Panc1 (cell line): ENCODE measurements around the gene SLC35D3. TPM values are rescaled to one million over a fixed set of nuclear protein-coding genes. Genes with fewer than 3 reads are reported as not detected.

Experiments used
- ATAC-seq: fragments of 200-7000 bp; cut with Tn5 transposase; 2 replicates; pipeline ENCODE4 v1.9.1; 2020; ENCODE audit warnings: mild to moderate bottlenecking, moderate library complexity
- BruUV-seq: library from RNA; stranded (reverse); fragments of 400-500 nt; replicated peaks from 2 replicates; lab custom pipeline; 2021; lab: Mats Ljungman, UMichigan
- CTCF ChIA-PET: fragments of 300-600 bp; sonication (Branson Sonifier 250); formaldehyde crosslinking; loops from one replicate; lab custom pipeline; 2022; ENCODE audit warnings: antibody characterized with exemption; lab: Charles Lee
- POLR2A ChIA-PET: fragments of 300-600 bp; sonication (Branson Sonifier 250); formaldehyde crosslinking; loops from one replicate; lab custom pipeline; 2022; ENCODE audit warnings: antibody characterized with exemption; lab: Charles Lee
- DNase-seq: peaks from one replicate; pipeline ENCODE4 v3.0.0-alpha.2; 2010; ENCODE audit warnings: low read depth, low spot score
- H3K27ac ChIP-seq: 2 replicates; pipeline ENCODE4 v1.5.1; 2011; ENCODE audit warnings: mild to moderate bottlenecking, low read length, inconsistent platforms
- H3K27me3 ChIP-seq: fragments of 200-500 bp; sonication (Bioruptor generic); 2 replicates; pipeline ENCODE4 v1.6.0; 2014; ENCODE audit warnings: low read length, inconsistent platforms; ENCODE audit not compliant: control insufficient read depth, insufficient read depth
- H3K36me3 ChIP-seq: fragments of 200-500 bp; sonication (Bioruptor generic); 2 replicates; pipeline ENCODE4 v1.5.1; 2014; ENCODE audit warnings: inconsistent platforms, mild to moderate bottlenecking, low read length, moderate library complexity; ENCODE audit not compliant: control insufficient read depth, insufficient read depth
- H3K4me1 ChIP-seq: 2 replicates; pipeline ENCODE4 v1.5.1; 2011; ENCODE audit warnings: inconsistent platforms, mild to moderate bottlenecking, low read length, moderate library complexity; ENCODE audit not compliant: control insufficient read depth, insufficient read depth
- H3K4me3 ChIP-seq, 2 experiments: 2 replicates each; pipeline ENCODE4 v1.5.1; 2011 to 2012; ENCODE audit warnings: low read depth in 2 of 2, low read length in 2 of 2, mild to moderate bottlenecking in 2 of 2, inconsistent platforms in 1 of 2, moderate library complexity in 1 of 2
- H3K9me3 ChIP-seq: fragments of 200-500 bp; sonication (Bioruptor generic); 2 replicates; pipeline ENCODE4 v1.5.1; 2014; ENCODE audit warnings: low read depth, mild to moderate bottlenecking, inconsistent platforms, low read length, moderate library complexity; ENCODE audit not compliant: control insufficient read depth, insufficient read depth
- CTCF ChIP-seq: fragments of 450-650 bp; IDR thresholded peaks from 2 replicates; pipeline ENCODE4 v1.5.1; 2017; ENCODE audit warnings: mild to moderate bottlenecking
- POLR2AphosphoS5 ChIP-seq: IDR thresholded peaks from 2 replicates; pipeline ENCODE4 v1.6.1; 2012; ENCODE audit warnings: mild to moderate bottlenecking, low read depth, low read length, moderate library complexity
- REST ChIP-seq, 2 experiments: IDR thresholded peaks; 2 replicates each; pipeline ENCODE4 v1.6.1; 2011 to 2012; ENCODE audit warnings: low read depth in 2 of 2, control low read depth in 1 of 2, low read length in 1 of 2, mild to moderate bottlenecking in 1 of 2, moderate library complexity in 1 of 2; ENCODE audit not compliant: insufficient read depth in 1 of 2
- SIN3A ChIP-seq: IDR thresholded peaks from 2 replicates; pipeline ENCODE4 v1.6.1; 2012; ENCODE audit warnings: low read depth, mild to moderate bottlenecking, low read length, moderate library complexity, borderline replicate concordance; ENCODE audit not compliant: insufficient read depth
- TCF7L2 ChIP-seq: IDR thresholded peaks from 2 replicates; pipeline ENCODE4 v1.6.1; 2011; ENCODE audit warnings: mild to moderate bottlenecking, low read depth, low read length, inconsistent platforms
- in situ Hi-C: cut with HindIII; loops from 2 replicates; pipeline ENCODE4 v1.10.0; 2016; ENCODE audit warnings: low sequenced_read_pairs, low pct_unique_long_range_greater_than_20kb
- intact Hi-C: fragments of 100-400 bp; cut with micrococcal nuclease; formaldehyde crosslinking; loops from one replicate; pipeline ENCODE4 v1.10.0; 2022; ENCODE audit not compliant: unreplicated experiment
- total RNA-seq: library from RNA; stranded (reverse); gene quantifications from one replicate; pipeline ENCODE4 v1.2.1, GENCODE V29; 2021; ENCODE audit not compliant: unreplicated experiment

SLC35D3 gene
- total RNA-seq, 1 experiment from 2014 or later: not detected

GRCh38 chr6:136963259-136963658 is 41.2 kb downstream of the SLC35D3 start:
- DNase-seq (no peak), ATAC-seq (no peak)
- TF ChIP-seq REST (IDR thresholded peaks at IDR 0.05; ENCODE audit: insufficient read depth in 1 of 2, low read depth in 2 of 2, low read length in 1 of 2) (no peak), TCF7L2 (no peak), POLR2AphosphoS5 (no peak), CTCF (no peak), SIN3A (no peak)
- in situ Hi-C loops: no loop called here
- Histone ChIP-seq H3K4me1 (no peaks in the 10 kb centered on the region), H3K4me3 (no peak overlapping the region), H3K27me3 (no peaks in the 10 kb centered on the region), H3K36me3 (no peaks in the 10 kb centered on the region), H3K27ac (no peak overlapping the region), H3K9me3 (no peaks in the 10 kb centered on the region)
- BruUV-seq: no TSS peak
- ChIA-PET POLR2A (no interaction called here), CTCF (no interaction called here)
- intact Hi-C loops: no loop called here

GRCh38 chr6:136964398-136964797 is 42.3 kb downstream of the SLC35D3 start:
- Histone ChIP-seq H3K4me1 (no peaks in the 10 kb centered on the region), H3K9me3 (no peaks in the 10 kb centered on the region), H3K36me3 (no peaks in the 10 kb centered on the region), H3K27ac (no peak overlapping the region), H3K27me3 (no peaks in the 10 kb centered on the region), H3K4me3 (no peak overlapping the region)
- DNase-seq: no peak
- ChIA-PET POLR2A (no interaction called here), CTCF (no interaction called here)
- TF ChIP-seq SIN3A (no peak), CTCF (no peak), POLR2AphosphoS5 (no peak)
- no peak for ATAC-seq
- in situ Hi-C loops (no loop called here), intact Hi-C loops (no loop called here)
- BruUV-seq: no TSS peak
